Activated CD8-positive, alpha-beta memory T cell treated with anti-CD3 and anti-CD28 coated beads, Interleukin-2, amount 10 ng/mL, durations not matched to agents 7 days and 5 days (primary cell): Measurements from ENCODE around the gene CYP4F3. TPM values are rescaled to one million over a fixed set of nuclear protein-coding genes. Genes with fewer than 3 reads are reported as not detected.
"Not testable (repeated sequence)": the region's sequence is repeated elsewhere in the genome, so short reads cannot be mapped to it uniquely, and the experiment has no call there.

Experiments
- ATAC-seq: fragments of 150-1000 bp; cut with Tn5 transposase; one replicate; pipeline ENCODE4 v1.10.0; 2021; ENCODE audit warnings: moderate library complexity
- CTCF ChIA-PET: fragments of 350-600 bp; sonication (Branson Sonifier 250); formaldehyde crosslinking; loops from one replicate; lab custom pipeline; 2021; ENCODE audit warnings: antibody characterized with exemption; lab: Charles Lee
- DNase-seq: peaks from one replicate; pipeline ENCODE4 v3.0.0-alpha.2; 2020
- H3K27ac Mint-ChIP-seq: one replicate; pipeline ENCODE4 v1.8.0; 2021; ENCODE audit warnings: mild to moderate bottlenecking, mixed read lengths
- H3K27me3 Mint-ChIP-seq: one replicate; pipeline ENCODE4 v1.8.0; 2021; ENCODE audit warnings: mixed read lengths
- H3K36me3 Mint-ChIP-seq: one replicate; pipeline ENCODE4 v1.8.0; 2021; ENCODE audit warnings: mild to moderate bottlenecking, mixed read lengths
- H3K4me1 Mint-ChIP-seq: one replicate; pipeline ENCODE4 v1.8.0; 2021; ENCODE audit warnings: mixed read lengths
- H3K4me3 Mint-ChIP-seq: one replicate; pipeline ENCODE4 v1.8.0; 2021; ENCODE audit warnings: mild to moderate bottlenecking, moderate library complexity, mixed read lengths
- H3K9me3 Mint-ChIP-seq: one replicate; pipeline ENCODE4 v1.8.0; 2022; ENCODE audit warnings: low read depth, mixed read lengths
- total RNA-seq, 2 experiments: library from RNA; stranded (reverse); gene quantifications; one replicate each; pipeline ENCODE4 v1.2.3, GENCODE V29; 2021

Gene CYP4F3
- total RNA-seq: under 1 TPM in 1 of 2 experiments, not detected in 1; 0.26 TPM

- ATAC-seq (no peak), DNase-seq (no peak)
- H3K4me1 Mint-ChIP-seq: no peaks in the 10 kb centered on the region
- no peaks in the 10 kb centered on the region for H3K9me3 Mint-ChIP-seq
- no peak within 1 kb of the TSS for H3K27ac Mint-ChIP-seq
- no peak within 1 kb of the TSS for H3K4me3 Mint-ChIP-seq
- H3K36me3 Mint-ChIP-seq: no peaks in the 10 kb centered on the region
- no peaks in the 10 kb centered on the region for H3K27me3 Mint-ChIP-seq
- CTCF ChIA-PET: no interaction called here
These were observed at the start of gene CYP4F3 for GRCh38 chr19:15640294-15640903. CYP4F3 (plus strand) TSS chr19:15640897; CDS start chr19:15641416, 519 bp downstream.

- H3K4me3 Mint-ChIP-seq: no peak overlapping the region
- no peaks in the 10 kb centered on the region for H3K9me3 Mint-ChIP-seq
- CTCF ChIA-PET: no interaction called here
These were observed 48.9 kb upstream of the CYP4F3 start for GRCh38 chr19:15591796-15592195.

GRCh38 chr19:15592506-15592905 is 48.2 kb upstream of the CYP4F3 start:
- ATAC-seq, H3K4me3 Mint-ChIP-seq, H3K4me1 Mint-ChIP-seq, DNase-seq, H3K27ac Mint-ChIP-seq, H3K36me3 Mint-ChIP-seq, CTCF ChIA-PET, H3K9me3 Mint-ChIP-seq: not testable (repeated sequence)
- peaks cover 11% of the 10 kb centered on the region for H3K27me3 Mint-ChIP-seq

More at GRCh38 chr19:15591796-15592195, 48.9 kb upstream of the CYP4F3 start:
- Mint-ChIP-seq H3K36me3 (no peaks in the 10 kb centered on the region), H3K27me3 (peaks cover 11% of the 10 kb centered on the region), H3K4me1 (no peaks in the 10 kb centered on the region), H3K27ac (no peak overlapping the region)
- no peak for ATAC-seq
- no peak for DNase-seq

- ATAC-seq, H3K27ac Mint-ChIP-seq, H3K4me1 Mint-ChIP-seq, H3K9me3 Mint-ChIP-seq, H3K27me3 Mint-ChIP-seq, H3K36me3 Mint-ChIP-seq, H3K4me3 Mint-ChIP-seq, CTCF ChIA-PET: not testable (repeated sequence)
- DNase-seq: peak; percentile 1
These were observed 46.9 kb upstream of the CYP4F3 start for GRCh38 chr19:15593766-15594165.

- no peaks in the 10 kb centered on the region for H3K4me1 Mint-ChIP-seq
- DNase-seq (peak; percentile 9), ATAC-seq (no peak)
- H3K4me3 Mint-ChIP-seq: no peak overlapping the region
- H3K27ac Mint-ChIP-seq: no peak overlapping the region
- CTCF ChIA-PET: no interaction called here
- peaks cover 8% of the 10 kb centered on the region for H3K27me3 Mint-ChIP-seq
- no peaks in the 10 kb centered on the region for H3K36me3 Mint-ChIP-seq
- no peaks in the 10 kb centered on the region for H3K9me3 Mint-ChIP-seq
These were observed 45.6 kb upstream of the CYP4F3 start for GRCh38 chr19:15595069-15595468.

- H3K27me3 Mint-ChIP-seq, H3K9me3 Mint-ChIP-seq, H3K4me1 Mint-ChIP-seq, CTCF ChIA-PET, DNase-seq, H3K4me3 Mint-ChIP-seq, H3K27ac Mint-ChIP-seq, H3K36me3 Mint-ChIP-seq, ATAC-seq: not testable (repeated sequence)
These were observed 32.4 kb upstream of the CYP4F3 start for GRCh38 chr19:15607978-15608925.

- no peaks in the 10 kb centered on the region for H3K27me3 Mint-ChIP-seq
- DNase-seq: no peak
These were observed 31.4 kb upstream of the CYP4F3 start for GRCh38 chr19:15609261-15609660.

GRCh38 chr19:15612342-15612741 is 28.4 kb upstream of the CYP4F3 start:
- peaks cover 6% of the 10 kb centered on the region for H3K9me3 Mint-ChIP-seq
- no peaks in the 10 kb centered on the region for H3K27me3 Mint-ChIP-seq
- no peak for DNase-seq
- no peaks in the 10 kb centered on the region for H3K4me1 Mint-ChIP-seq
- H3K4me3 Mint-ChIP-seq: no peak overlapping the region
- CTCF ChIA-PET: interaction anchor here (1.7 kb wide), 1 partner anchor 17 kb away, joined by 3 read pairs; no protein-coding TSS in a partner anchor
- no peak overlapping the region for H3K27ac Mint-ChIP-seq
- no peak for ATAC-seq
- H3K36me3 Mint-ChIP-seq: no peaks in the 10 kb centered on the region

More at GRCh38 chr19:15609261-15609660, 31.4 kb upstream of the CYP4F3 start:
- H3K27ac Mint-ChIP-seq: no peak overlapping the region
- no peaks in the 10 kb centered on the region for H3K36me3 Mint-ChIP-seq
- no peak for ATAC-seq
- CTCF ChIA-PET: no interaction called here
- no peaks in the 10 kb centered on the region for H3K4me1 Mint-ChIP-seq
- no peak overlapping the region for H3K4me3 Mint-ChIP-seq
- H3K9me3 Mint-ChIP-seq: no peaks in the 10 kb centered on the region

- ATAC-seq (no peak), DNase-seq (no peak)
- no peak overlapping the region for H3K27ac Mint-ChIP-seq
- peaks cover 6% of the 10 kb centered on the region for H3K9me3 Mint-ChIP-seq
- no peaks in the 10 kb centered on the region for H3K4me1 Mint-ChIP-seq
- no peaks in the 10 kb centered on the region for H3K36me3 Mint-ChIP-seq
- CTCF ChIA-PET: no interaction called here
- no peaks in the 10 kb centered on the region for H3K27me3 Mint-ChIP-seq
- no peak overlapping the region for H3K4me3 Mint-ChIP-seq
These were observed 27.4 kb upstream of the CYP4F3 start for GRCh38 chr19:15613338-15613737.

- CTCF ChIA-PET: no interaction called here
- no peak within 1 kb of the TSS for H3K27ac Mint-ChIP-seq
These were observed 26.0 kb upstream of the CYP4F3 start, which contains the start of gene CYP4F8 for GRCh38 chr19:15614507-15615379. CYP4F8 (plus strand) TSS chr19:15615218; CDS start chr19:15615617, 399 bp downstream.

GRCh38 chr19:15615526-15615925 is 25.2 kb upstream of the CYP4F3 start:
- H3K9me3 Mint-ChIP-seq: peaks cover 6% of the 10 kb centered on the region
- no peaks in the 10 kb centered on the region for H3K27me3 Mint-ChIP-seq
- no peaks in the 10 kb centered on the region for H3K36me3 Mint-ChIP-seq
- H3K4me1 Mint-ChIP-seq: no peaks in the 10 kb centered on the region
- ATAC-seq (no peak), DNase-seq (no peak)
- H3K27ac Mint-ChIP-seq: no peak overlapping the region
- no peak overlapping the region for H3K4me3 Mint-ChIP-seq
- CTCF ChIA-PET: no interaction called here

More at GRCh38 chr19:15614507-15615379, 26.0 kb upstream of the CYP4F3 start, which contains the start of gene CYP4F8:
- H3K4me1 Mint-ChIP-seq: no peaks in the 10 kb centered on the region
- H3K9me3 Mint-ChIP-seq: peaks cover 6% of the 10 kb centered on the region
- no peaks in the 10 kb centered on the region for H3K36me3 Mint-ChIP-seq
- no peaks in the 10 kb centered on the region for H3K27me3 Mint-ChIP-seq
- no peak within 1 kb of the TSS for H3K4me3 Mint-ChIP-seq
- no peak for DNase-seq
- ATAC-seq: no peak

- Mint-ChIP-seq H3K27me3 (no peaks in the 10 kb centered on the region), H3K27ac (no peak overlapping the region), H3K9me3 (peaks cover 6% of the 10 kb centered on the region), H3K36me3 (no peaks in the 10 kb centered on the region), H3K4me1 (no peaks in the 10 kb centered on the region), H3K4me3 (no peak overlapping the region)
- CTCF ChIA-PET: no interaction called here
- ATAC-seq (no peak), DNase-seq (no peak)
These were observed 24.5 kb upstream of the CYP4F3 start for GRCh38 chr19:15616183-15616582.
